HepG2 (cell line): Measurements from ENCODE around the gene GPR149. TPM values are rescaled to one million over a fixed set of nuclear protein-coding genes. Genes with fewer than 3 reads are reported as not detected.
A peak's percentile ranks its signal among the peaks of the same experiment; 100 is the strongest.

Experiments
- ARID2 ChIP-seq: sonication (generic); formaldehyde crosslinking; IDR thresholded peaks from 2 replicates; pipeline ENCODE4 v1.8.1; 2022; ENCODE audit warnings: mild to moderate bottlenecking, missing genetic modification reagents, borderline replicate concordance
- ELF1 ChIP-seq: sonication (generic); formaldehyde crosslinking; IDR thresholded peaks from 2 replicates; pipeline ENCODE4 v1.4.0; 2020; ENCODE audit warnings: missing genetic modification reagents
- ELF3 ChIP-seq: IDR thresholded peaks from 2 replicates; pipeline ENCODE4 v1.6.1; 2016; ENCODE audit warnings: missing genetic modification reagents, missing compliant biosample characterization
- FOXC1 ChIP-seq: sonication (generic); formaldehyde crosslinking; IDR thresholded peaks from 2 replicates; pipeline ENCODE4 v1.8.0; 2022; ENCODE audit warnings: mild to moderate bottlenecking, missing genetic modification reagents, borderline replicate concordance
- FUBP1 ChIP-seq: sonication (generic); formaldehyde crosslinking; IDR thresholded peaks from 2 replicates; pipeline ENCODE4 v1.5.1; 2020; ENCODE audit warnings: missing genetic modification reagents, mild to moderate bottlenecking, borderline replicate concordance
- HOXD1 ChIP-seq: sonication (generic); formaldehyde crosslinking; IDR thresholded peaks from 2 replicates; pipeline ENCODE4 v1.5.0; 2020; ENCODE audit warnings: missing genetic modification reagents
- JUN ChIP-seq: sonication (generic); formaldehyde crosslinking; IDR thresholded peaks from 2 replicates; pipeline ENCODE4 v1.4.0; 2020; ENCODE audit warnings: mild to moderate bottlenecking, missing genetic modification reagents
- MEIS2 ChIP-seq: sonication (generic); formaldehyde crosslinking; IDR thresholded peaks from 2 replicates; pipeline ENCODE4 v1.9.0; 2021; ENCODE audit warnings: mild to moderate bottlenecking, missing genetic modification reagents
- MIER2 ChIP-seq: IDR thresholded peaks from 2 replicates; pipeline ENCODE4 v1.6.1; 2016; ENCODE audit warnings: missing biosample characterization, missing genetic modification reagents
- NFRKB ChIP-seq: fragments of 450-650 bp; IDR thresholded peaks from 2 replicates; pipeline ENCODE4 v1.6.1; 2017
- NKX3-1 ChIP-seq: sonication (generic); formaldehyde crosslinking; IDR thresholded peaks from 2 replicates; pipeline ENCODE4 v1.5.0; 2020; ENCODE audit warnings: missing genetic modification reagents
- PAXIP1 ChIP-seq: sonication (generic); formaldehyde crosslinking; conservative IDR thresholded peaks from 2 replicates; pipeline ENCODE4 v1.4.0; 2020; ENCODE audit warnings: mild to moderate bottlenecking, missing genetic modification reagents, moderate library complexity
- SCMH1 ChIP-seq: sonication (generic); formaldehyde crosslinking; IDR thresholded peaks from 2 replicates; pipeline ENCODE4 v1.9.0; 2021; ENCODE audit warnings: missing genetic modification reagents, mild to moderate bottlenecking, borderline replicate concordance
- ZBTB21 ChIP-seq: sonication (generic); formaldehyde crosslinking; IDR thresholded peaks from 2 replicates; pipeline ENCODE4 v1.4.0; 2020; ENCODE audit warnings: missing genetic modification reagents
- ZBTB8A ChIP-seq: sonication (generic); formaldehyde crosslinking; IDR thresholded peaks from 2 replicates; pipeline ENCODE4 v1.4.0; 2020; ENCODE audit warnings: mild to moderate bottlenecking, low read depth, missing genetic modification reagents, borderline replicate concordance
- ZFY ChIP-seq: sonication (generic); formaldehyde crosslinking; IDR thresholded peaks from 2 replicates; pipeline ENCODE4 v1.4.0; 2020; ENCODE audit warnings: missing genetic modification reagents
- polyA plus RNA-seq, 8 experiments: library from polyadenylated mRNA; depleted of rRNA in 3 of 8; stranded (reverse) in 7 of 8; unstranded in 1 of 8; fragments of >200 nt; fragmentation: Illumina TruSeq in 4 of 8; extraction: Trizol in 4 of 8; gene quantifications; 2 replicates each; pipeline versions ENCODE4 v1.2.1 to v1.2.3, GENCODE V29; 2011 to 2016; ENCODE audit warnings: low read depth in 4 of 8, missing spikeins in 1 of 8, mixed read lengths in 1 of 8; ENCODE audit not compliant: insufficient read depth in 1 of 8
- total RNA-seq, 5 experiments: library from RNA; depleted of rRNA; stranded (reverse); fragments of >200 nt; fragmentation: Illumina TruSeq; extraction: Trizol; gene quantifications; 2 replicates each; pipeline ENCODE4 v1.2.3, GENCODE V29; 2016; ENCODE audit warnings: low read depth in 1 of 5
- TF ChIP-seq, protein P1 (sequence below): sonication (generic); formaldehyde crosslinking; IDR thresholded peaks from 2 replicates; pipeline ENCODE4 v1.4.0; 2020; ENCODE audit warnings: missing genetic modification reagents, borderline replicate concordance
- TF ChIP-seq, protein P2 (sequence below): sonication (generic); formaldehyde crosslinking; IDR thresholded peaks from 2 replicates; pipeline ENCODE4 v1.5.0; 2020; ENCODE audit warnings: missing genetic modification reagents
- TF ChIP-seq, protein P3 (sequence below): sonication (generic); formaldehyde crosslinking; IDR thresholded peaks from 2 replicates; pipeline ENCODE4 v1.5.1; 2020; ENCODE audit warnings: mild to moderate bottlenecking, moderate library complexity, missing genetic modification reagents

Gene GPR149
- total and polyA plus RNA-seq, 2 of the 13 experiments (the other 11 are each of a cell fraction or from before 2014, with no cell fraction given), result not detected

DNA sequence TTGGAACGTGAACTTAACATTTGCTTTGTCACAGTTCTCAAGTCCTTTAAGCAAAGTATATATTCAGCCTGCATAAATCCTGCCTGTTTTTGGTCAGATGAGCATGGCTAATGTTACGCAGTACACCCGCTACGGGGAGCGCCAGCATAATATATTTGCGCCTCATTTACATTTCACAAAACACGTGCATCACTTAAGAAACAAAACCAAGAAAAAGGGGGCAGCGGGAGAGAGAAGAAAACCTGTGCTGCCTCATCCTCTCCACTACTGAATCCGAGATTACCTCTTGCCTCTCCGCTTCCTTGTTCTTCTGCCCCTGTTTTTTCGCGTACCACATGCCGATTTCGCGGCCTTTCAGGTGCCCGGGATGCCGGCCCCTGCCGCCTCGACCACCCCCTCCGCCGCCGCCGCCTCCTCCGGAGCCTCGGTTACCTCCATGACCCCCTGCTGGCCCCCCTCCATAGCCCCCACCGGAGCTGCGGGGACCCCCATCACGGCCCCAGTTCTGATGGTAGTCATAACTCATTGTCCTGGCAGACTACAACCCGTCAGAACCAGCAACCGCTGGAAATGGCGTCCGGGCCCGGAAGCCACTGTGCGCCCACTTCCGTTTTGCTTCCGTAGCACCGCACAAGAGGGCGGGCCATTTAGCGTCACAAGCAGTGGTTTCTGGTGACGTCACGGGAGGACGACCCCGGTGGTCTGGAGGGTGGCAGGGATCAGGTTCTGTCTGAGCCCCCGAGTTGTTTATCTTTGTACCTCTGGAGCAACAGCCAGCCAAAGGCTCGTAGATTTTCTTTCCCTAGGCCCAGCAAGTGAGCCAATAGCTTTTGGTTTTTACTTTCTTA, 105.9 kb downstream of the GPR149 start, which contains the start of gene DHX36 (continued):
- no peak; the same call in 1 of the 2 replicates for TF ChIP-seq PAXIP1 (CRISPR knock-in tag)
- TF ChIP-seq, protein P1, sequence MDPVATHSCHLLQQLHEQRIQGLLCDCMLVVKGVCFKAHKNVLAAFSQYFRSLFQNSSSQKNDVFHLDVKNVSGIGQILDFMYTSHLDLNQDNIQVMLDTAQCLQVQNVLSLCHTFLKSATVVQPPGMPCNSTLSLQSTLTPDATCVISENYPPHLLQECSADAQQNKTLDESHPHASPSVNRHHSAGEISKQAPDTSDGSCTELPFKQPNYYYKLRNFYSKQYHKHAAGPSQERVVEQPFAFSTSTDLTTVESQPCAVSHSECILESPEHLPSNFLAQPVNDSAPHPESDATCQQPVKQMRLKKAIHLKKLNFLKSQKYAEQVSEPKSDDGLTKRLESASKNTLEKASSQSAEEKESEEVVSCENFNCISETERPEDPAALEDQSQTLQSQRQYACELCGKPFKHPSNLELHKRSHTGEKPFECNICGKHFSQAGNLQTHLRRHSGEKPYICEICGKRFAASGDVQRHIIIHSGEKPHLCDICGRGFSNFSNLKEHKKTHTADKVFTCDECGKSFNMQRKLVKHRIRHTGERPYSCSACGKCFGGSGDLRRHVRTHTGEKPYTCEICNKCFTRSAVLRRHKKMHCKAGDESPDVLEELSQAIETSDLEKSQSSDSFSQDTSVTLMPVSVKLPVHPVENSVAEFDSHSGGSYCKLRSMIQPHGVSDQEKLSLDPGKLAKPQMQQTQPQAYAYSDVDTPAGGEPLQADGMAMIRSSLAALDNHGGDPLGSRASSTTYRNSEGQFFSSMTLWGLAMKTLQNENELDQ, result no peak
- no peak for TF ChIP-seq FUBP1 (CRISPR knock-in tag)
- no peak for TF ChIP-seq SCMH1 (CRISPR knock-in tag)
- peak; percentile 100 for TF ChIP-seq ZBTB21 (CRISPR knock-in tag)
- TF ChIP-seq, protein P2, sequence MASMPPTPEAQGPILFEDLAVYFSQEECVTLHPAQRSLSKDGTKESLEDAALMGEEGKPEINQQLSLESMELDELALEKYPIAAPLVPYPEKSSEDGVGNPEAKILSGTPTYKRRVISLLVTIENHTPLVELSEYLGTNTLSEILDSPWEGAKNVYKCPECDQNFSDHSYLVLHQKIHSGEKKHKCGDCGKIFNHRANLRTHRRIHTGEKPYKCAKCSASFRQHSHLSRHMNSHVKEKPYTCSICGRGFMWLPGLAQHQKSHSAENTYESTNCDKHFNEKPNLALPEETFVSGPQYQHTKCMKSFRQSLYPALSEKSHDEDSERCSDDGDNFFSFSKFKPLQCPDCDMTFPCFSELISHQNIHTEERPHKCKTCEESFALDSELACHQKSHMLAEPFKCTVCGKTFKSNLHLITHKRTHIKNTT, result no peak
- no peak for TF ChIP-seq NKX3-1
- 0 out of 2 replicates have a peak, but pooled peaks have one; percentile 65 for TF ChIP-seq FOXC1 (CRISPR knock-in tag)
- TF ChIP-seq HOXD1 (CRISPR knock-in tag), result no peak
- TF ChIP-seq ZFY, result peak; percentile 82
- no peak for TF ChIP-seq ARID2 (CRISPR knock-in tag)
- no peak for TF ChIP-seq NFRKB
- TF ChIP-seq ELF1 (CRISPR knock-in tag), result peak; percentile 93
- no peak for TF ChIP-seq ZBTB8A (CRISPR knock-in tag)
- TF ChIP-seq MIER2 (CRISPR knock-in tag), result no peak
- TF ChIP-seq MEIS2, result no peak
- 0 out of 2 replicates have a peak, but pooled peaks have one; percentile 52 for TF ChIP-seq JUN (CRISPR knock-in tag)
- TF ChIP-seq ELF3 (CRISPR knock-in tag), result peak; percentile 50
- TF ChIP-seq, protein P3, sequence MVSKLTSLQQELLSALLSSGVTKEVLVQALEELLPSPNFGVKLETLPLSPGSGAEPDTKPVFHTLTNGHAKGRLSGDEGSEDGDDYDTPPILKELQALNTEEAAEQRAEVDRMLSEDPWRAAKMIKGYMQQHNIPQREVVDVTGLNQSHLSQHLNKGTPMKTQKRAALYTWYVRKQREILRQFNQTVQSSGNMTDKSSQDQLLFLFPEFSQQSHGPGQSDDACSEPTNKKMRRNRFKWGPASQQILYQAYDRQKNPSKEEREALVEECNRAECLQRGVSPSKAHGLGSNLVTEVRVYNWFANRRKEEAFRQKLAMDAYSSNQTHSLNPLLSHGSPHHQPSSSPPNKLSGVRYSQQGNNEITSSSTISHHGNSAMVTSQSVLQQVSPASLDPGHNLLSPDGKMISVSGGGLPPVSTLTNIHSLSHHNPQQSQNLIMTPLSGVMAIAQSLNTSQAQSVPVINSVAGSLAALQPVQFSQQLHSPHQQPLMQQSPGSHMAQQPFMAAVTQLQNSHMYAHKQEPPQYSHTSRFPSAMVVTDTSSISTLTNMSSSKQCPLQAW (CRISPR knock-in tag), result peak; percentile 68; the same call in 1 of the 2 replicates
